ENCODE results near the gene GRM7. TPM values are rescaled to one million over a fixed set of nuclear protein-coding genes. Genes with fewer than 3 reads are reported as not detected.

The GRM7 gene
- total and polyA plus RNA-seq, 9 of the 15 experiments (the other 6 are each of a cell fraction or from before 2014, with no cell fraction given): not detected

GRCh38 chr3:7158516-7158915 lies 297.6 kb downstream of the GRM7 start:
- Histone ChIP-seq H3K4me3 (no peak overlapping the region), H3K9me3 (replicated peaks; ENCODE audit: control insufficient read depth, insufficient read depth, low read depth, low read length) (no peaks in the 10 kb centered on the region; the same call in 1 of the 2 replicates), H3K36me3 (ENCODE audit: control insufficient read depth, insufficient read depth, low read length) (no peaks in the 10 kb centered on the region), H2AFZ (ENCODE audit: low read depth, low read length) (no peak overlapping the region), H3K9ac (ENCODE audit: insufficient read depth in 1 of 2, low read depth in 2 of 2, low read length in 2 of 2) (no peak overlapping the region), H3K79me2 (ENCODE audit: control insufficient read depth, insufficient read depth, low read length) (no peaks in the 10 kb centered on the region), H4K20me1 (replicated peaks; ENCODE audit: control insufficient read depth, insufficient read depth, low read length) (no peaks in the 10 kb centered on the region), H3K9me1 (ENCODE audit: control insufficient read depth, insufficient read depth, low read length) (no peaks in the 10 kb centered on the region), H3K4me2 (ENCODE audit: insufficient read depth, low read length) (no peak overlapping the region), H3K27me3 (ENCODE audit: control insufficient read depth in 2 of 2, insufficient read depth in 2 of 2, low read length in 2 of 2) (no peaks in the 10 kb centered on the region), H3K27ac (ENCODE audit: extremely low read depth, low read depth, low read length) (no peak overlapping the region), H3K4me1 (replicated peaks in 1 of 2; ENCODE audit: control insufficient read depth in 2 of 2, insufficient read depth in 2 of 2, low read length in 2 of 2) (no peaks in the 10 kb centered on the region)
- no TSS peak for BruUV-seq (replicated peaks)
- in situ Hi-C loops (cut with MboI): no loop called here
- DNase-seq (ENCODE audit: extremely low read depth in 1 of 4, low spot score in 3 of 4) (no peak), ATAC-seq (no peak), FAIRE-seq (no peak)
- intact Hi-C loops (cut with micrococcal nuclease): no loop called here
- ChIA-PET CTCF (ENCODE audit: low intra/inter-chr PET ratio) (no interaction called here), POLR2A (no interaction called here)
- 0% methylated on average over 2 of the region's 2 CpGs for WGBS (ENCODE audit: insufficient coverage, low coverage, missing lambda C conversion rate)
- TF ChIP-seq CBFA2T3 (IDR thresholded peaks at IDR 0.05) (no peak), FIP1L1 (IDR thresholded peaks at IDR 0.05; ENCODE audit: low read depth, low read length, poor library complexity, severe bottlenecking) (no peak), TSC22D4 (tag; IDR thresholded peaks at IDR 0.05) (no peak), CEBPB (tag; IDR thresholded peaks at IDR 0.05) (no peak), ZNF639 (CRISPR knock-in tag; conservative IDR thresholded peaks at IDR 0.05 in 1 of 2, IDR thresholded peaks at IDR 0.05 in 1 of 2) (no peak), FUS (optimal IDR thresholded peaks at IDR 0.05; ENCODE audit: low read depth, low read length) (no peak), KDM4B (IDR thresholded peaks at IDR 0.05; ENCODE audit: borderline replicate concordance in 2 of 2, low read depth in 1 of 2) (no peak), SAFB2 (IDR thresholded peaks at IDR 0.05; ENCODE audit: borderline replicate concordance, low read depth, low read length, severe bottlenecking) (no peak), KLF13 (tag; IDR thresholded peaks at IDR 0.05; ENCODE audit: borderline replicate concordance, low read depth) (no peak), MLLT1 (IDR thresholded peaks at IDR 0.05) (no peak), MED1 (CRISPR knock-in tag; IDR thresholded peaks at IDR 0.05; ENCODE audit: borderline replicate concordance) (no peak)
- TF ChIP-seq, protein P1, sequence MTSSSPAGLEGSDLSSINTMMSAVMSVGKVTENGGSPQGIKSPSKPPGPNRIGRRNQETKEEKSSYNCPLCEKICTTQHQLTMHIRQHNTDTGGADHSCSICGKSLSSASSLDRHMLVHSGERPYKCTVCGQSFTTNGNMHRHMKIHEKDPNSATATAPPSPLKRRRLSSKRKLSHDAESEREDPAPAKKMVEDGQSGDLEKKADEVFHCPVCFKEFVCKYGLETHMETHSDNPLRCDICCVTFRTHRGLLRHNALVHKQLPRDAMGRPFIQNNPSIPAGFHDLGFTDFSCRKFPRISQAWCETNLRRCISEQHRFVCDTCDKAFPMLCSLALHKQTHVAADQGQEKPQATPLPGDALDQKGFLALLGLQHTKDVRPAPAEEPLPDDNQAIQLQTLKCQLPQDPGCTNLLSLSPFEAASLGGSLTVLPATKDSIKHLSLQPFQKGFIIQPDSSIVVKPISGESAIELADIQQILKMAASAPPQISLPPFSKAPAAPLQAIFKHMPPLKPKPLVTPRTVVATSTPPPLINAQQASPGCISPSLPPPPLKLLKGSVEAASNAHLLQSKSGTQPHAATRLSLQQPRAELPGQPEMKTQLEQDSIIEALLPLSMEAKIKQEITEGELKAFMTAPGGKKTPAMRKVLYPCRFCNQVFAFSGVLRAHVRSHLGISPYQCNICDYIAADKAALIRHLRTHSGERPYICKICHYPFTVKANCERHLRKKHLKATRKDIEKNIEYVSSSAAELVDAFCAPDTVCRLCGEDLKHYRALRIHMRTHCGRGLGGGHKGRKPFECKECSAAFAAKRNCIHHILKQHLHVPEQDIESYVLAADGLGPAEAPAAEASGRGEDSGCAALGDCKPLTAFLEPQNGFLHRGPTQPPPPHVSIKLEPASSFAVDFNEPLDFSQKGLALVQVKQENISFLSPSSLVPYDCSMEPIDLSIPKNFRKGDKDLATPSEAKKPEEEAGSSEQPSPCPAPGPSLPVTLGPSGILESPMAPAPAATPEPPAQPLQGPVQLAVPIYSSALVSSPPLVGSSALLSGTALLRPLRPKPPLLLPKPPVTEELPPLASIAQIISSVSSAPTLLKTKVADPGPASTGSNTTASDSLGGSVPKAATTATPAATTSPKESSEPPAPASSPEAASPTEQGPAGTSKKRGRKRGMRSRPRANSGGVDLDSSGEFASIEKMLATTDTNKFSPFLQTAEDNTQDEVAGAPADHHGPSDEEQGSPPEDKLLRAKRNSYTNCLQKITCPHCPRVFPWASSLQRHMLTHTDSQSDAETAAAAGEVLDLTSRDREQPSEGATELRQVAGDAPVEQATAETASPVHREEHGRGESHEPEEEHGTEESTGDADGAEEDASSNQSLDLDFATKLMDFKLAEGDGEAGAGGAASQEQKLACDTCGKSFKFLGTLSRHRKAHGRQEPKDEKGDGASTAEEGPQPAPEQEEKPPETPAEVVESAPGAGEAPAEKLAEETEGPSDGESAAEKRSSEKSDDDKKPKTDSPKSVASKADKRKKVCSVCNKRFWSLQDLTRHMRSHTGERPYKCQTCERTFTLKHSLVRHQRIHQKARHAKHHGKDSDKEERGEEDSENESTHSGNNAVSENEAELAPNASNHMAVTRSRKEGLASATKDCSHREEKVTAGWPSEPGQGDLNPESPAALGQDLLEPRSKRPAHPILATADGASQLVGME (CRISPR knock-in tag; IDR thresholded peaks at IDR 0.05): no peak

All from K562 (cell line).